ENCODE results near the gene LSM2.
"Not testable (repeated sequence)": the region's sequence is repeated elsewhere in the genome, so short reads cannot be mapped to it uniquely, and the experiment has no call there.

The LSM2 gene

DNA sequence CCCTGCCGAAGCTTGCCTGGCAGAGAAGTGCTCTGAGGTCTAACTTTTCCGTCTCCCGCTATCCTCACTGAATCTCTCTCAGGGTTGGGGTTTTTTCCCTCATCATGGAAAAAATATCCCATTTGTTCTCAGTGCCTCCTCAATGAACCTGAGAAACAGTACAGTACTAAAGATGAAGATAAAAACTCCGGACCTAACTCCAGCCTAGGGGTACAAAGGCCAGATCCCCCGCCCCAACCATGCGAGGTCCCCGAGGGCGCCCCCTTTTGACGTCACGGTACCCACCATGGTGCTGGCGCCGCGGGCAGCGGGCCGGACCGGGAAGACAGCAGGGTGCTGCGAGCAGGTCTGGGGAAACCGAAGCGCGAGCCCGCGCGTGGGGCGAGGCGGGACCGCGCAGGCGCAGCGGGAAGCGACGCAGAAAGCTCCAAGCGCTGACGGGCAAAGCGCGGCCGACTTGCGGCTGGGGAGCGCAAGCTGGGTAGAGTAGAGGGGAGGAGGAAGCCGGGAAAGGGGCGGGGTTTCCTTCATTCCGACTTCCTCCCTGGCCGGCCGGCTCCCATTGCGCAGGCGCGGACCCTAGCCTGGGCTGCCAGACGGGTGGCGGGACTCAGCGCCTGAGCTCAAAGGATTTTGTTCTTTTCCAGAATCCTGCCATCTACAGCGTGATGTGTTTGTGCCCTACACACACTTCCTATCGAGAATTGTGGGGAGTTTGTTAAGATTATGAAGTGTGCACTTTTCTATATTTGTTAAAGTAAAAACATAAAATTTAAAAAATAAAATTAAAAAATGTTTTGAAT, at the start of gene LSM2:
TSS of gene LSM2 (minus strand) at position 497 of the 803 bp plus-strand sequence. CDS start at position 288, 209 bp downstream.
- DNase-seq: peak; percentile 96

- not testable (repeated sequence) for DNase-seq
Observed at GRCh38 chr6:31851980-31852718, 45.4 kb upstream of the LSM2 start.

DNA sequence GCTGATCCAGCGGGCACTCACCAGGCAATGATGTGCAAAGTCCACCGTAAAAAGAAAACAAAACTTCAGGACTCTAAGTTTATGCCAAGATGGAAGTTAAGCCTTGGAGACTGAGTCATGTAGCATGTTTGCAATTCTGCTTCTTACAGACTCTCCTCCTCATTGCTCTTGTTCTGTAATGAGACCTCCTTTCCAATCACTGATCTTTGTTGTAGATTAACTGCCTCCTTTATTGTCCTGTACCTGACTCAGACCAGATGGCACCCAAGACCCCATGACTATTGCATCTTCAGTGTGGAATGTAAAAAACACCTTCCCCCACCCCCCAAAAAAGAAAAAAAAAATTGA, 44.7 kb upstream of the LSM2 start:
- DNase-seq: no peak

GRCh38 chr6:31850765-31851484, 44.2 kb upstream of the LSM2 start:
- DNase-seq: no peak

DNA sequence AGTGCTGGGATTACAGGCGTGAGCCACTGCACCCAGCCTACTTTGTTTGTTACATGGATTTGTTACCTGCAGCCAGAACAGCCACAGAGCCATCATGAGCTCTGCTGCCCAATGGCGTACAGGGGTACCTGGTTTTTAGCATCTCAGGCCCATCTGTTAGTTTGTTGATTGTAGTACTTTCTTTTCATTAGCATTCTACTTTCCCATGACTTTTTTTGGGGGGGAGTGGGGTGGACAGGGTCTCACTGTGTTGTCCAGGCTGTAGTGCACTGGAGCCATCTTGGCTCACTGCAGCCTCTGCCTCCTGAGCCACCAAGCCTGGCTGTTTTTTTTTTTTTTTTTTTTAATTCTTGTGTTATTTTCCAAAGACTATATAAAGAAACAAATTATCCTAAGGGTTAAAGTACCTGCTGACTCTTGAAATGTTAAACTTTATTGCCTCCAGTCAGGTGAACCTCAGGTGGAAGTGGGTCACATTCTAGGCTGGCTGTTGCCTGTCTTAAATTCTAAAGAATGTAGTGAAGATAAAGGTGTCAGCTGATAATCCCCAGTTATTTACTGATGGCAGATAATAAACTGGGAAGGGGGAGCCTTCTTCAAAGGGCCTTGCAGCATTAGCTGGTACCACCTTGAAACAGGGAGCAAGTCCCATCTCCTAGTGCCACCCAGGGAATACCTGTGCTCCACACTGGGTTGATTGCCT, 40.7 kb upstream of the LSM2 start:
- DNase-seq: no peak

DNA sequence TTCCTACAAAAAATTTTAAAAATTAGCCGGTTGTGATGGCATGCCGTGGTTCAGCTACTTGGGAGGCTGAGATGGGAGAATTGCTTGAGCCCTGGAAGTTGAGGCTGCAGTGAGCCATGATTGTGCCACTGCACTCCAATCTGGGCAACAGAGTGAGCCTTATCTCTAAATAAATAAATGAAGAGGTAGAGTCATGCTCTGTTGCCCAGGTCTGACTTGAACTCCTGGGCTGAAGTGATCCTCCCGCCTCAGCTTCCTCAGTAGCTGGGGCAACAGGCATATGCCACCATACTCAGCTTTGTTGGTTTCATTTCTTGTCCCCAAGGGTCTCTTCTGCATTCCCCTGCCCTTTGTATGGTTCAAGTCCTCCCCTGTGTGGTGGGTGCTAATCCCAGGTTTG, 37.7 kb upstream of the LSM2 start:
- DNase-seq: no peak

GRCh38 chr6:31842053-31842452, 35.3 kb upstream of the LSM2 start:
- DNase-seq: no peak

- DNase-seq: not testable (repeated sequence)
Observed at GRCh38 chr6:31839779-31840126, 33.0 kb upstream of the LSM2 start.

- no peak for DNase-seq
Observed at GRCh38 chr6:31838968-31839367, 32.2 kb upstream of the LSM2 start.

DNA sequence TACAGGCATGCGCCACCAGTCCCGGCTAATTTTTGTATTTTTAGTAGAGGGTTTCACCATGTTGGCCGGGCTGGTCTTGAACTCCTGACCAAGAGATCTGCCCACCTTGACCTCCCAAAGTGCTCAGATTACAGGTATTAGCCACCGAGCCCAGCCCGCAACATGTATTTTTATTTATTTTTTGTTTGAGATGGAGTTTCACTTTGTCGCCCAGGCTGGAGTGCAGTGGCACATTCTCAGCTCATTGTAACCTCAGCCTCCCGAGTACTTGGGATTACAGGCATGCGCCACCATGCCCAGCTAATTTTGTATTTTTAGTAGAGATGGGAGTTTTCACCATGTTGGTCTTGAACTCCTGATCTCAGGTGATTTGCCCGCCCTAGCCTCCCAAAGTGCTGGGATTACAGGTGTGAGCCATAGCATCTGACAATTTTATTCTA, 31.4 kb upstream of the LSM2 start:
- DNase-seq: not testable (repeated sequence)

DNA sequence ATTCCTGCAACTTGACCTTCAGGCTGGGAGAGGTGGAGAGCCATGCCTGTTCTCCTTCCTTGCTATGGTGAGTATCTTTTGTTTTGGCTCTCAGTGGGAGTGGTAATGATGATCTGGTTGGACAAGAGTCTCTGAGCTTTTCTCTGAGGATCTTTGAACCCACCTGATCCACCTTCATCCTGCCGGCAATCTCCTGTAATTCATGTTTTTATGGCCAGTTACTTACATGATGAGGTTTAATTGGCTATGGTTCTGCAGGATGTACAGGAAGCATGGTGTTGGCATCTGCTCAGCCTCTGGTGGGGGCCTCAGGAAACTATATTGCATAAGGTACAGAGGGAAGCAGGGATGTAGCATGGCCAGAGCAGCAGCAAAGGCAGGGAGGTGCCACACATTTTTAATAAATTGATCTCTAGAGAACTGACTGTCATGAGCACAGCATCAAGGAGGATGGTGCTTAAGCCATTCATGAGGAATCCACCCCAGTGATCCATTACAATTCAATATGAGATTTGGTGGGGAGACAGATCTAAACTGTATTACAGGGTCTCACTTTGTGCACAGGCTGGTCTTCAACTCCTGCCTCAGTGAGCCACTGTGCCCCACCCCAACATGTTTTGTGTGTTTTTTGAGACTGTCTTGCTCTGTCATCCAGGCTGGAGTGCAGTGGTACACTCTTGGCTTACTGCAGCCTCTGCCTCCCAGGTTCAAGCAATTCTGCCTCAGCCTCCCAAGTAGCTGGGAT, 30.8 kb upstream of the LSM2 start:
- DNase-seq: no peak

GRCh38 chr6:31836474-31837368, 30.0 kb upstream of the LSM2 start:
- DNase-seq: no peak

GRCh38 chr6:31836047-31836473, 29.3 kb upstream of the LSM2 start:
- DNase-seq: no peak

DNA sequence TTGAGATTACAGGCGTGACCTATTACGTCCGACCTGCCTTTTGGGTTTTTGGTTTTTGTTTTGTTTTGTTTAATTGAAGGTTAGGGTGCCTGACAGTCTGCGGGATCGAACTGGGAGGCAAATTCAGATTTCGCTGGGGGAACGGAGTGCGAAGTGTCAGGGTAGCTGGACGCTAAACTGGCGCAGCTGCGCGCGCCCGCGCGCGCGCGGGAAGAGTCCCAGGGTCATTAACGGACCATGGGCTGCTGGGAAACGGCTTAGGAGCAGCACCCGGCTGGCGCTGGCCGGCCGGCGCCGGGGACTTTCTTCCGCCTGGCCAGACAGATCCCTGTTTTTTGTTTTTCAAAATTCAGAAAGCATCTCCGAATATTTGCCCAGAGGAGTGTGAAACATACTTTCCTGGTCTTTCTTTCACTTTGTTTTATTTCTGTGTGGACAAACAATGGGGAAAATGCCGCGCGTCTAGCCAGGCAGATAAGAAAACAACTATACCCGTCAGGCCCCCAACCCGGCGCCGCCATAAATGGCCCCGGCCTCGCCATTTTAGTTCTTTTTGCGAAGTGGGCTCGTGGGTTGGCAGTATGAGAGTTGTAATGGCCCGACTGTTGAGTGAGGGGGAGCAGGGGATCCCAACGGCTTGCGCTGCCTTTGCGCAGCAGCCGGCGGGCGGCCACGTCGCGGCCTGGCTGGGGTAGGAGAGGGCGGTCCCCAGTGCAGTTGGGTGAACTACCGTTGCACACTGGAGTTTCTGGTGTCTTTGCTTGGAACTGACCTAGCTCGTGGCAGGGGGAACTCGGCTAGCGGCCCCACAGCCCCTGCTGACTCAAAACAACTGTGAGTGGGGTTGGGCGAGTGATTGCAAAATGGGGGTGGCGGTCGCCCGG, 27.8 kb upstream of the LSM2 start:
- peak; percentile 78 for DNase-seq

DNA sequence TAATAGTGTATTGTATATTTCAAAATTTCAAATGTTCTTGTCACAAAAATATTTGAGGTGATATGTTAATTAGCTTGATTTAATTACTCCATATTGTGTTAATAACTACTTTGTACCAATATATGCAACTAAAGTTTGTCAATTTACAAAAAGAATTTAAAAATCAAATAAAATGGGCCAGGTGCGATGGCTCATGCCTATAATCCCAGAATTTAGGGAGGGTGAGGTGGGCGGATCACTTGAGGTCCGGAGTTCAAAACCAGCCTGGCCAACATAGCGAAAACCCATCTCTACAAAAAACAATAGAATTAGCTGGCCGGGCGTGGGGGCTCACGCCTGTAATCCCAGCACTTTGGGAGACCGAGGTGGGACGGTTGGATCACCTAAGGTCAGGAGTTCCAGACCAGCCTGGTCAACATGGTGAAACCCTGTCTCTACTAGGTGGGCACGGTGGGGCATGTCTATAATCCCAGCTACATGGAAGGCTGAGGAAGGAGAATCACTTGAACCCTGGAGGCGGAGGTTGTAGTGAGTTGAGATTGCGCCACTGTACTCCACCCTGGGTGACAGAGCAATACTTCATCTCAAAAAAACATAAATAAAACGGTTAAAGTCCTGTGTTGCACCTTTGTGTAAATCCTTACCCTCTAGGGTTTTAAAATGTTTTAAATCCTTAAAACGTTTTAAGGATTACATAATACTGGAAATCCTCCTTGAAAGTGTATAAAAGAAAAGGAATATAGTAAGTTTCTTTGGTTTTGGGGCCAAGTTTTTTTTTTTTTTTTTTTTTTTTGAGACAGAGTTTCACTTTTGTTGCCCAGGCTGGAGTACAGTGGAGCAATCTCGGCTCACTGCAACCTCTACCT, 24.8 kb upstream of the LSM2 start:
- no peak for DNase-seq

DNA sequence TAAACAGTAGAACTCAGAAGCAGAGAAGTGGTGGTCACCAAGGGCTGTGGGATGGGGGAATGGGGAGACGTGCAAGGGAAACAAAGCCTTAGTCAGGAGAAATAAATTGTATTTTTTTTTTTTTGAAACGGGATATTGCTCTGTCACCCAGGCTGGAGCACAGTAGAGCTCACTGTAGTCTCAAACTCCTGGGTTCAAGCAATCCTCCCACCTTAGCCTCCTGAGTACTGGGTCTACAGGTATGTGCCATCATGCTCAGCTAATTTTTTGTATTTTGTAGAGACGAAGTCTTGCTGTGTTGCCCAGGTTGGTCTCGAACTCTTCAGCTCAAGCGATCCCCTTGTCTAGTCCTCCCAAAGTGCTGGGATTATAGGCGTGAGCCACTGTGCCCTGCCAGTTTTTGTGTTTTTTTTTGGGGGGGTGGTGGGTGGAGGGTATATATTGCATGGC, 24.1 kb upstream of the LSM2 start:
- no peak for DNase-seq

- DNase-seq: no peak
Observed at GRCh38 chr6:31829633-31830283, 23.0 kb upstream of the LSM2 start.

DNA sequence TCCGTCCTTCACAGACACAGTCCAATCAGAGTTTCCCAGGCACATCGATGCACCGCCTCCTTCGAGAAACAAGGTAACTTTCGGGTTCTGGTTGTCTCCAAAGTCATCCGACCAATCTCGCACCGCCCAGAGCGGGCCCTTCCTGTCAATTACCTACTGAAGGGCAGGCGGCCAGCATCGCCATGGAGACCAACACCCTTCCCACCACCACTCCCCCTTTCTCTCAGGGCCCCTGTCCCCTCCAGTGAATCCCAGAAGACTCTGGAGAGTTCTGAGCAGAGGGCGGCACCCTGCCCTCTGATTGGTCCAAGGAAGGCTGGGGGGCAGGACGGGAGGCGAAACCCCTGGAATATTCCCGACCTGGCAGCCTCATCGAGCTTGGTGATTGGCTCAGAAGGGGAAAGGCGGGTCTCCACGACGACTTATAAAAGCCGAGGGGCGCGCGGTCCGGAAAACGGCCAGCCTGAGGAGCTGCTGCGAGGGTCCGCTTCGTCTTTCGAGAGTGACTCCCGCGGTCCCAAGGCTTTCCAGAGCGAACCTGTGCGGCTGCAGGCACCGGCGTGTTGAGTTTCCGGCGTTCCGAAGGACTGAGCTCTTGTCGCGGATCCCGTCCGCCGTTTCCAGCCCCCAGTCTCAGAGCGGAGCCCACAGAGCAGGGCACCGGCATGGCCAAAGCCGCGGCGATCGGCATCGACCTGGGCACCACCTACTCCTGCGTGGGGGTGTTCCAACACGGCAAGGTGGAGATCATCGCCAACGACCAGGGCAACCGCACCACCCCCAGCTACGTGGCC, 20.7 kb upstream of the LSM2 start, which contains the start of gene HSPA1B:
TSS of gene HSPA1B (plus strand) at position 453 of the 794 bp plus-strand sequence. CDS start at position 666, 213 bp downstream.
- DNase-seq: peak; percentile 99
